Bronchial epithelial cell (primary cell): ENCODE measurements around the gene MYH6. TPM values are rescaled to one million over a fixed set of nuclear protein-coding genes. Genes with fewer than 3 reads are reported as not detected.

ENCODE experiments used
- DNase-seq: peaks from one replicate; pipeline ENCODE4 v3.0.0-alpha.2; 2010; ENCODE audit warnings: low read depth
- FAIRE-seq: peaks from 2 replicates; lab custom pipeline; 2011; peaks lifted over from hg19 to GRCh38; lab: Jason Lieb, UNC
- H3K27me3 ChIP-seq: 2 replicates; pipeline ENCODE4 v1.5.1; 2011; ENCODE audit warnings: low read length; ENCODE audit not compliant: control insufficient read depth, insufficient read depth
- H3K36me3 ChIP-seq: 2 replicates; pipeline ENCODE4 v1.5.1; 2011; ENCODE audit warnings: low read length; ENCODE audit not compliant: control insufficient read depth, insufficient read depth
- H3K4me3 ChIP-seq: 2 replicates; pipeline ENCODE4 v1.5.1; 2011; ENCODE audit warnings: mild to moderate bottlenecking, low read depth, low read length, control low read depth
- total RNA-seq: library from RNA; depleted of rRNA; stranded (reverse); fragments of >200 nt; gene quantifications from 2 replicates; pipeline ENCODE4 v1.2.1, GENCODE V29; 2014
- TF ChIP-seq, protein P1 (sequence below): IDR thresholded peaks from 2 replicates; pipeline ENCODE4 v1.5.1; 2011; ENCODE audit warnings: mild to moderate bottlenecking, moderate library complexity, low read length, control low read depth, inconsistent platforms; ENCODE audit not compliant: insufficient read depth, severe bottlenecking

MYH6 gene
- total RNA-seq, 1 donor from 2014 or later, result not detected

DNA sequence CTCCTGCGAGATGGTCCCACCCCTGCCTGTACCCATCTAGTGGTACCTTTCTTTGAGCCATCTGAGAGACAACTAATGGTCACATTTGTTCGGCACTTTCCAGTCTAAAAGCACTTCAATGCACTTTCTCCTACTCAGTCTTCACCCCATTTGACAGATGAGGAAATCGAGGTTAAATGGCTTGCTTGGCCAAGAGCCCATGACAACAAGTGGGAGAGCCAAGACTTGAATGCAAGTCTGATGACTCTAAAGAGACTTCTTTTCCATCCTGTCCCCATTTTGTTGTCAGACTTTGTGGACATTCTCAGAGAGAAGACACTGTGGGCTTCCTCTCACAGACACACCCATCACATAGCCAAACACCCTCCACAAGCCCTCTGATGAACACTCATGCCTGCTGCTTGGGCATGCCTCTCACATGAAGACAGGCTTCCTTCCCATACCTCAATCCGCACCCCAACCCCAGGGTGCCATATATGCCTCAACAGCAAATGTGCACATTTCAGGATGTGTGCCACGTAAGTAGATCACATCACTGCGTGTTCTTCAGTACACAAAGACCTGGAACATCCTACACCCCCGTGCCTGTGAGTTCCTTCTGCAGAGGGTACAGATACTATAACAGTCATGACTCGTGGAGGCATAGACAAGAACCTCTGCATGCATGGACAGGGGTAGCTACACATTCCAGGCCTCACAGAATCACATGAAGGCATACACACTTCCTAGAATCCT lies 26.6 kb upstream of the MYH6 start:
- no peaks in the 10 kb centered on the region for H3K36me3 ChIP-seq
- peaks cover 2% of the 10 kb centered on the region for H3K27me3 ChIP-seq
- FAIRE-seq (peak; percentile 66), DNase-seq (peak; percentile 4)
- H3K4me3 ChIP-seq, result no peak overlapping the region
- TF ChIP-seq, protein P1, sequence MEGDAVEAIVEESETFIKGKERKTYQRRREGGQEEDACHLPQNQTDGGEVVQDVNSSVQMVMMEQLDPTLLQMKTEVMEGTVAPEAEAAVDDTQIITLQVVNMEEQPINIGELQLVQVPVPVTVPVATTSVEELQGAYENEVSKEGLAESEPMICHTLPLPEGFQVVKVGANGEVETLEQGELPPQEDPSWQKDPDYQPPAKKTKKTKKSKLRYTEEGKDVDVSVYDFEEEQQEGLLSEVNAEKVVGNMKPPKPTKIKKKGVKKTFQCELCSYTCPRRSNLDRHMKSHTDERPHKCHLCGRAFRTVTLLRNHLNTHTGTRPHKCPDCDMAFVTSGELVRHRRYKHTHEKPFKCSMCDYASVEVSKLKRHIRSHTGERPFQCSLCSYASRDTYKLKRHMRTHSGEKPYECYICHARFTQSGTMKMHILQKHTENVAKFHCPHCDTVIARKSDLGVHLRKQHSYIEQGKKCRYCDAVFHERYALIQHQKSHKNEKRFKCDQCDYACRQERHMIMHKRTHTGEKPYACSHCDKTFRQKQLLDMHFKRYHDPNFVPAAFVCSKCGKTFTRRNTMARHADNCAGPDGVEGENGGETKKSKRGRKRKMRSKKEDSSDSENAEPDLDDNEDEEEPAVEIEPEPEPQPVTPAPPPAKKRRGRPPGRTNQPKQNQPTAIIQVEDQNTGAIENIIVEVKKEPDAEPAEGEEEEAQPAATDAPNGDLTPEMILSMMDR, result no peak

DNA sequence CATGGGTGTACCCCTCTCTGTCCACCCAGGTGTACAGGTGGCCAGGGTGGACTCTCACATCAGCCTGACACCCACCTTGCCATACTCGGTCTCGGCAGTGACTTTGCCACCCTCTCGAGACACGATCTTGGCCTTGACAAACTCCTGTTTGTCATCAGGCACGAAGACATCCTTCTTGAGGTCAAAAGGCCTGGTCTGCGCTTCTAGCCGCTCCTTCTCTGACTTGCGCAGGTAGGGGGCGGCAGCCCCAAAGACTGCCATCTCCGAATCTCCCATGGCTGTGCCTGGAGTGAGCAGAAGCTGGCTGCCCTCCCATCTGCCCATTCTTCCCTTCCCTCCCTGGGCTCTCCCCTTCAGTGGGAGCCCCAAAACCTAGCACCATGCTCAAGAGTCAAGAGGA lies 25.4 kb upstream of the MYH6 start:
- H3K36me3 ChIP-seq, result no peaks in the 10 kb centered on the region
- FAIRE-seq (no peak), DNase-seq (no peak)
- peaks cover 2% of the 10 kb centered on the region for H3K27me3 ChIP-seq
- TF ChIP-seq, protein P1, result no peak
- no peak overlapping the region for H3K4me3 ChIP-seq

DNA sequence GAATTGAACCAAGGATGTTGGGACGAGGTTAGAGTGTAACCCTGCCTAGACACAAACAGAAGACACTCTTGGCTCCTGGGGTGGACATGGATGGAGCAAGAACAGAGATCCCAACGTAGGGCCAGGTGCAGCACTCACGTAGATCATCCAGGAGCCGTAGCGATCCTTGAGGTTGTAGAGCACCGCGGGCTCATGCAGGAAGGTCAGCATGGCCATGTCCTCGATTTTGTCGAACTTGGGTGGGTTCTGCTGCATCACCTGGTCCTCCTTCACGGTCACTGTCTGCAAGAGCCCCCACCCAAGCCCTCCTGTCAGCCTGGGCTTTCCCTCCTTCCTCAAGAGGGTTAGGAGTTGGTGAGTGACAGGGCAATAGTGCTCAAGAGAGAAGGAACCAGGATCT lies 24.9 kb upstream of the MYH6 start:
- H3K36me3 ChIP-seq, result no peaks in the 10 kb centered on the region
- TF ChIP-seq, protein P1, result no peak
- H3K4me3 ChIP-seq, result no peak overlapping the region
- FAIRE-seq (no peak), DNase-seq (no peak)
- peaks cover 2% of the 10 kb centered on the region for H3K27me3 ChIP-seq

DNA sequence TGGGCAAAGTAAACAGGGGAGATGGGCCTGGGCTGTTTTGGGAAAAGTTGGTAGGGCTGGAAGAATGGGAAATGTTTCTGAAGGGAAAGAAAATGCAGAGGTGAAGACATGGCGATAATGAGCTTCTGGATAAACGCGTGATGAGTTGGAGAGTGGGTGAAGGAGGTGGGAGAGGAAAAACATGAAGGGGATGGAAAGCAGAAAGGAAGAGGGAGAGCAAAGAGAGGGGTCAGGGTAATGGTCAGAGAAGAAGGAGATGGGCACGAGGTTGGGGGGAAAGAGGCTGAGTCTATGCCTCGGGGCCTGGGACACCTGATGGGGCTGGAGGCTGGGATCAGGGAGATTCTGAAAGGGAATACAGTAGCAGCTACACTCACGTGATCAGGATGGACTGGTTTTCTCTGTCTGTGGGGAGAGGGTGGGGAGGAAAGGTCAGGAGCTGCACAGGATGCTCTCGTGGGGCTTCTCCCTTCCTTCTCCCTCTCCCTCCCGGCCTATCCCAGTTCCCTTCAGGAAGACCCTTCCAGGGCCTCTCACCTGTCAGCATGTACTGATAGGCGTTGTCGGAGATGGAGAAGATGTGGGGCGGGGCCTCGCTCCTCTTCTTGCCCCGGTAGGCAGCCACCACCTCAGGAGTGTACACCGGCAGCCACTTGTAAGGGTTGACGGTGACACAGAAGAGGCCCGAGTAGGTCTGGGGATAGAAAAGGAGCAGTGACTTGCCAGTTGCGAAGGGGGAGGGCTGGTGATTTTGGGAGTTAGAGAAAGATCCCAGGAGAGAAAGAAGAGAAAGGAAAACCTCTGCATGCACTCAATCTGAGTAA lies 24.2 kb upstream of the MYH6 start:
- Histone ChIP-seq H3K4me3 (no peak overlapping the region), H3K36me3 (no peaks in the 10 kb centered on the region), H3K27me3 (peaks cover 2% of the 10 kb centered on the region)
- no peak for FAIRE-seq
- DNase-seq, result no peak
- TF ChIP-seq, protein P1, result no peak

DNA sequence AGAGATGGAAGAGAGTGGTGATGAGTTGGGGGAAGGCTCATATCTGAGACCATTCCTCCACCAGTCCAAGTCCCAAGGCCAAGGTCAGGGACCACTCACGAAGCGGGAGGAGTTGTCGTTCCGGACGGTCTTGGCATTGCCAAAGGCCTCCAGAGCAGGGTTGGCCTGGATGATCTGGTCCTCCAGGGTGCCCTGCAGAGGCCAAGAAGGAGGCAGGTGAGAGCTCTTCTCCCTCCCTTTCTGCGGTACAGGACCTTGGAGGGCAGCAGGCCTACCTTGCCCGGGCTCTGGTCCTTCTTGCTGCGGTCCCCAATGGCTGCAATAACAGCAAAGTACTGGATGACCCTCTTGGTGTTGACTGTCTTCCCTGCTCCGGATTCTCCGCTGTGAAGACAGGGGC lies 23.4 kb upstream of the MYH6 start:
- no peak for FAIRE-seq

More for the DNA sequence above, 23.4 kb upstream of the MYH6 start:
- no peak for DNase-seq
- Histone ChIP-seq H3K36me3 (no peaks in the 10 kb centered on the region), H3K4me3 (no peak overlapping the region), H3K27me3 (peaks cover 2% of the 10 kb centered on the region)
- TF ChIP-seq, protein P1, result no peak
